ENCODE data around the gene ADAMTSL4.

The ADAMTSL4 gene

DNA sequence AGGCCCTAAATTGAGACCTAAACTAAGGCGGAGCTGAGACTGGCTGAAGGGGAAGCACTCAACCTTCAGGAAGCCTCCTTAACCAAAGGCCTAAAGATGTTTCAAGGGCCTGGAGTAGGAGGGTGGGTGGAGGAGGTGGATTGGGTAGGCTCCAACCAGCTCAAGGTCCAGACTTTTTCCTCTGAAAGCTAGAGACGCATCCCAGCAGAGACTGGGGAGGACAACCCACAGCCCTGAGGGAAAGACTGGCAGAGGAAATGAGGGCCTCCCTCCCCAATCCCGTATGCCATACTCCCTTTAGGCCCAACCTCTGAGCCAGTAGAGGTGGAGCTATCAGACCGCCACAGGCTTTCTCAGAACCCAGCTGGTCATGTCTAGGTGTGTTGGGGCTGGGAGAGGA, 40.2 kb upstream of the ADAMTSL4 start:
- peak overlapping the region in 1 of 2 experiments; percentile 44 for H3K23ac ChIP-seq (ENCODE audit: low read length in 2 of 2)
- no peaks in the 10 kb centered on the region for H3K9me3 ChIP-seq (ENCODE audit: control insufficient read depth, low read length)
- H3K36me3 ChIP-seq (ENCODE audit: control insufficient read depth in 1 of 2, insufficient read depth in 2 of 2, low read depth in 1 of 2, low read length in 2 of 2): peaks cover 43 to 72% of the 10 kb centered on the region in 2 experiments
- no peak for DNase-seq
- no peak overlapping the region for H2BK120ac ChIP-seq (ENCODE audit: low read depth, low read length)
- no peak overlapping the region for H3K4me2 ChIP-seq (ENCODE audit: low read length, poor library complexity, severe bottlenecking)
- H3K14ac ChIP-seq (ENCODE audit: low read length in 2 of 2): peak overlapping the region in 1 of 2 experiments; percentile 69
- peak overlapping the region; percentile 92 for H3K9ac ChIP-seq (ENCODE audit: low read length)
- H2AFZ ChIP-seq (ENCODE audit: low read depth, low read length): no peak overlapping the region
- no peak overlapping the region for H2AK5ac ChIP-seq (ENCODE audit: low read length, severe bottlenecking)
- peak overlapping the region; percentile 41 to 67 for H2BK12ac ChIP-seq (ENCODE audit: low read length in 2 of 2)
- peak overlapping the region; percentile 58 to 83 for H3K18ac ChIP-seq (ENCODE audit: low read depth in 1 of 2, low read length in 2 of 2)
- peaks cover 7% of the 10 kb centered on the region for H3K79me1 ChIP-seq (replicated peaks; ENCODE audit: low read length, poor library complexity, severe bottlenecking)
- H2BK15ac ChIP-seq (ENCODE audit: low read depth, poor library complexity, severe bottlenecking): peak overlapping the region; percentile 44
- H4K91ac ChIP-seq (ENCODE audit: low read length): peak overlapping the region; percentile 77
- H3K4me1 ChIP-seq (ENCODE audit: control insufficient read depth, insufficient read depth, low read depth, low read length): peaks cover 19% of the 10 kb centered on the region
- peak overlapping the region; percentile 38 for H4K8ac ChIP-seq (ENCODE audit: low read length)
- no peak overlapping the region for H3K27ac ChIP-seq (ENCODE audit: low read length, poor library complexity, severe bottlenecking)
- H3K4ac ChIP-seq (ENCODE audit: low read depth in 1 of 2, low read length in 2 of 2): peak overlapping the region; percentile 24 to 83
- H3K27me3 ChIP-seq (ENCODE audit: control insufficient read depth in 1 of 2, insufficient read depth in 1 of 2, low read length in 2 of 2): no peaks in the 10 kb centered on the region
- H2BK5ac ChIP-seq (ENCODE audit: low read depth, low read length, poor library complexity, severe bottlenecking): no peak overlapping the region
- 88% methylated on average over 4 of the region's 4 CpGs for WGBS
- H3K4me3 ChIP-seq (ENCODE audit: insufficient read depth in 1 of 2, low read depth in 1 of 2, low read length in 2 of 2): peak overlapping the region in 1 of 2 experiments; percentile 86

DNA sequence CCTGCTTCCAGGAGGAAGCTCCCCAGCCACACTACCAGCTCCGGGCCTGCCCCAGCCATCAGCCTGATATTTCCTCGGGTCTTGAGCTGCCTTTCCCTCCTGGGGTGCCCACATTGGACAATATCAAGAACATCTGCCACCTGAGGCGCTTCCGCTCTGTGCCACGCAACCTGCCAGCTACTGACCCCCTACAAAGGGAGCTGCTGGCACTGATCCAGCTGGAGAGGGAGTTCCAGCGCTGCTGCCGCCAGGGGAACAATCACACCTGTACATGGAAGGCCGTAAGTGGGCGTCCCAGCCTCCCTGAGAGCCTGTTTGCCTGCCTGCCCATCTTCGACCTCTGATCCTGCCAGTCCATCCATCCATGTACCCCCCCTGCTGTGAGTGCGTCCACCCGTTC, 37.7 kb upstream of the ADAMTSL4 start:
- no peak overlapping the region for H3K4me2 ChIP-seq (ENCODE audit: low read length, poor library complexity, severe bottlenecking)
- H3K9me3 ChIP-seq (ENCODE audit: control insufficient read depth, low read length): no peaks in the 10 kb centered on the region
- H2BK5ac ChIP-seq (ENCODE audit: low read depth, low read length, poor library complexity, severe bottlenecking): no peak overlapping the region
- no peak overlapping the region for H2BK12ac ChIP-seq (ENCODE audit: low read length in 2 of 2)
- H3K27ac ChIP-seq (ENCODE audit: low read length, poor library complexity, severe bottlenecking): no peak overlapping the region
- H2AK5ac ChIP-seq (ENCODE audit: low read length, severe bottlenecking): no peak overlapping the region
- H3K79me1 ChIP-seq (replicated peaks; ENCODE audit: low read length, poor library complexity, severe bottlenecking): peaks cover 7% of the 10 kb centered on the region
- H3K27me3 ChIP-seq (ENCODE audit: control insufficient read depth in 1 of 2, insufficient read depth in 1 of 2, low read length in 2 of 2): no peaks in the 10 kb centered on the region
- H2AFZ ChIP-seq (ENCODE audit: low read depth, low read length): no peak overlapping the region
- no peak for DNase-seq
- H2BK120ac ChIP-seq (ENCODE audit: low read depth, low read length): no peak overlapping the region
- H2BK15ac ChIP-seq (ENCODE audit: low read depth, poor library complexity, severe bottlenecking): no peak overlapping the region
- WGBS: 97% methylated on average over 12 of the region's 12 CpGs
- H3K4me1 ChIP-seq (ENCODE audit: control insufficient read depth, insufficient read depth, low read depth, low read length): peaks cover 22% of the 10 kb centered on the region
- no peak overlapping the region for H4K8ac ChIP-seq (ENCODE audit: low read length)
- no peak overlapping the region for H3K23ac ChIP-seq (ENCODE audit: low read length in 2 of 2)
- no peak overlapping the region for H3K4me3 ChIP-seq (ENCODE audit: insufficient read depth in 1 of 2, low read depth in 1 of 2, low read length in 2 of 2)
- H3K36me3 ChIP-seq (ENCODE audit: control insufficient read depth in 1 of 2, insufficient read depth in 2 of 2, low read depth in 1 of 2, low read length in 2 of 2): peaks cover 24 to 46% of the 10 kb centered on the region in 2 experiments
- H3K9ac ChIP-seq (ENCODE audit: low read length): no peak overlapping the region
- H3K18ac ChIP-seq (ENCODE audit: low read depth in 1 of 2, low read length in 2 of 2): no peak overlapping the region
- no peak overlapping the region for H3K4ac ChIP-seq (ENCODE audit: low read depth in 1 of 2, low read length in 2 of 2)
- no peak overlapping the region for H4K91ac ChIP-seq (ENCODE audit: low read length)
- H3K14ac ChIP-seq (ENCODE audit: low read length in 2 of 2): no peak overlapping the region

GRCh38 chr1:150511985-150512660, 37.1 kb upstream of the ADAMTSL4 start:
- H2AFZ ChIP-seq (ENCODE audit: low read depth, low read length): no peak overlapping the region
- no peaks in the 10 kb centered on the region for H3K27me3 ChIP-seq (ENCODE audit: control insufficient read depth in 1 of 2, insufficient read depth in 1 of 2, low read length in 2 of 2)
- H3K18ac ChIP-seq (ENCODE audit: low read depth in 1 of 2, low read length in 2 of 2): no peak overlapping the region
- H3K4me1 ChIP-seq (ENCODE audit: control insufficient read depth, insufficient read depth, low read depth, low read length): peaks cover 19% of the 10 kb centered on the region
- H3K4me2 ChIP-seq (ENCODE audit: low read length, poor library complexity, severe bottlenecking): no peak overlapping the region
- H4K8ac ChIP-seq (ENCODE audit: low read length): no peak overlapping the region
- H3K9ac ChIP-seq (ENCODE audit: low read length): no peak overlapping the region
- no peaks in the 10 kb centered on the region for H3K9me3 ChIP-seq (ENCODE audit: control insufficient read depth, low read length)
- no peak overlapping the region for H3K23ac ChIP-seq (ENCODE audit: low read length in 2 of 2)
- WGBS: 92% methylated on average over 17 of the region's 17 CpGs
- no peak overlapping the region for H3K14ac ChIP-seq (ENCODE audit: low read length in 2 of 2)
- no peak overlapping the region for H2AK5ac ChIP-seq (ENCODE audit: low read length, severe bottlenecking)
- peaks cover 7% of the 10 kb centered on the region for H3K79me1 ChIP-seq (replicated peaks; ENCODE audit: low read length, poor library complexity, severe bottlenecking)
- H2BK15ac ChIP-seq (ENCODE audit: low read depth, poor library complexity, severe bottlenecking): no peak overlapping the region
- DNase-seq: no peak
- peaks cover 24 to 41% of the 10 kb centered on the region in 2 experiments for H3K36me3 ChIP-seq (ENCODE audit: control insufficient read depth in 1 of 2, insufficient read depth in 2 of 2, low read depth in 1 of 2, low read length in 2 of 2)
- no peak overlapping the region for H2BK12ac ChIP-seq (ENCODE audit: low read length in 2 of 2)
- no peak overlapping the region for H4K91ac ChIP-seq (ENCODE audit: low read length)
- no peak overlapping the region for H3K4me3 ChIP-seq (ENCODE audit: insufficient read depth in 1 of 2, low read depth in 1 of 2, low read length in 2 of 2)
- no peak overlapping the region for H2BK120ac ChIP-seq (ENCODE audit: low read depth, low read length)
- no peak overlapping the region for H2BK5ac ChIP-seq (ENCODE audit: low read depth, low read length, poor library complexity, severe bottlenecking)
- H3K27ac ChIP-seq (ENCODE audit: low read length, poor library complexity, severe bottlenecking): no peak overlapping the region
- H3K4ac ChIP-seq (ENCODE audit: low read depth in 1 of 2, low read length in 2 of 2): no peak overlapping the region

DNA sequence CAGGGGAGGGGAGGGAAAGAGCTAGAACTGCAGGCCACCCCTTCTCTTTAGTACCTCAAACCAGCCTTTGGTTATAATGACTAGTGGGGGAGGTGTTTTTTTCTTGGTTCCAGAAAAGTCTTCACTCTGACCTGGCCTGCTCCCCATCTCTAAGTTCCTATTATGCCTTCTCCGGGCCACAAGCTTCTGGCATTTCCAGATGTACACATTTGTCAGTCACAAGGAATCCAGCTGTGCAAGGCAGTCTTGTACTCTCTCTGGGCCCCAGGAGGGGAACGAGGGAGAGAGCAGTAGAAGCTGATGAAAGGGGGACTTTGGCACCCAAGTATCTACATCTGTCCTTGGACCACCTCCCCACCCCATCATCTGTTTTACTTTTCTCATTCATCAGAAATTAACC, 36.4 kb upstream of the ADAMTSL4 start:
- no peak overlapping the region for H3K23ac ChIP-seq (ENCODE audit: low read length in 2 of 2)
- H2BK15ac ChIP-seq (ENCODE audit: low read depth, poor library complexity, severe bottlenecking): no peak overlapping the region
- H3K18ac ChIP-seq (ENCODE audit: low read depth in 1 of 2, low read length in 2 of 2): no peak overlapping the region
- DNase-seq: peak; percentile 27
- H2AFZ ChIP-seq (ENCODE audit: low read depth, low read length): no peak overlapping the region
- no peak overlapping the region for H3K14ac ChIP-seq (ENCODE audit: low read length in 2 of 2)
- H2BK120ac ChIP-seq (ENCODE audit: low read depth, low read length): no peak overlapping the region
- H3K4me2 ChIP-seq (ENCODE audit: low read length, poor library complexity, severe bottlenecking): no peak overlapping the region
- H3K27me3 ChIP-seq (ENCODE audit: control insufficient read depth in 1 of 2, insufficient read depth in 1 of 2, low read length in 2 of 2): no peaks in the 10 kb centered on the region
- H3K9ac ChIP-seq (ENCODE audit: low read length): no peak overlapping the region
- peaks cover 17% of the 10 kb centered on the region for H3K4me1 ChIP-seq (ENCODE audit: control insufficient read depth, insufficient read depth, low read depth, low read length)
- H4K8ac ChIP-seq (ENCODE audit: low read length): no peak overlapping the region
- peak overlapping the region in 1 of 2 experiments; percentile 45 for H3K4me3 ChIP-seq (ENCODE audit: insufficient read depth in 1 of 2, low read depth in 1 of 2, low read length in 2 of 2)
- 46% methylated on average over 1 of the region's 2 CpGs for WGBS
- H3K9me3 ChIP-seq (ENCODE audit: control insufficient read depth, low read length): no peaks in the 10 kb centered on the region
- H2BK12ac ChIP-seq (ENCODE audit: low read length in 2 of 2): no peak overlapping the region
- no peak overlapping the region for H4K91ac ChIP-seq (ENCODE audit: low read length)
- peaks cover 7% of the 10 kb centered on the region for H3K79me1 ChIP-seq (replicated peaks; ENCODE audit: low read length, poor library complexity, severe bottlenecking)
- H2BK5ac ChIP-seq (ENCODE audit: low read depth, low read length, poor library complexity, severe bottlenecking): no peak overlapping the region
- H3K4ac ChIP-seq (ENCODE audit: low read depth in 1 of 2, low read length in 2 of 2): no peak overlapping the region
- H3K27ac ChIP-seq (ENCODE audit: low read length, poor library complexity, severe bottlenecking): no peak overlapping the region
- no peak overlapping the region for H2AK5ac ChIP-seq (ENCODE audit: low read length, severe bottlenecking)
- peaks cover 24 to 41% of the 10 kb centered on the region in 2 experiments for H3K36me3 ChIP-seq (ENCODE audit: control insufficient read depth in 1 of 2, insufficient read depth in 2 of 2, low read depth in 1 of 2, low read length in 2 of 2)

Data from mesenchymal stem cell (in vitro differentiated cells and primary cell).